ENCODE data around the gene LOXL1.
A peak's percentile ranks its signal among the peaks of the same experiment; 100 is the strongest.

Gene LOXL1

GRCh38 chr15:73986055-73986775, 60.0 kb downstream of the LOXL1 start:
- Histone ChIP-seq H3K9ac (no peak overlapping the region; the same call in 1 of the 2 replicates), H3K4me3 (IDR thresholded peaks at IDR 0.05; ENCODE audit: insufficient read depth, low read depth, low read length) (no peak overlapping the region), H3K4me2 (peak overlapping the region; percentile 88), H3K27me3 (ENCODE audit: insufficient read depth, low read depth) (no peaks in the 10 kb centered on the region), H4K20me1 (ENCODE audit: insufficient read depth) (no peaks in the 10 kb centered on the region), H2AFZ (ENCODE audit: low read depth) (no peak overlapping the region), H3K36me3 (ENCODE audit: insufficient read depth) (no peaks in the 10 kb centered on the region), H3K4me1 (ENCODE audit: low read depth, poor library complexity, severe bottlenecking) (peaks cover 95% of the 10 kb centered on the region), H3K79me2 (ENCODE audit: insufficient read depth, low read depth) (peaks cover 7% of the 10 kb centered on the region; the same call in 1 of the 2 replicates), H3K27ac (peak overlapping the region; percentile 83; the same call in 1 of the 2 replicates)
- TF ChIP-seq CTCF (conservative IDR thresholded peaks at IDR 0.05; ENCODE audit: low read depth, low read length) = no peak

GRCh38 chr15:73986776-73987056, 60.5 kb downstream of the LOXL1 start:
- Histone ChIP-seq H3K79me2 (ENCODE audit: insufficient read depth, low read depth) (peaks cover 10% of the 10 kb centered on the region; the same call in 1 of the 2 replicates), H2AFZ (ENCODE audit: low read depth) (no peak overlapping the region), H3K27ac (peak overlapping the region; percentile 56; the same call in 1 of the 2 replicates), H4K20me1 (ENCODE audit: insufficient read depth) (no peaks in the 10 kb centered on the region), H3K4me3 (IDR thresholded peaks at IDR 0.05; ENCODE audit: insufficient read depth, low read depth, low read length) (no peak overlapping the region), H3K27me3 (ENCODE audit: insufficient read depth, low read depth) (no peaks in the 10 kb centered on the region), H3K4me1 (ENCODE audit: low read depth, poor library complexity, severe bottlenecking) (peaks cover 95% of the 10 kb centered on the region), H3K9ac (peak overlapping the region; percentile 23; the same call in 1 of the 2 replicates), H3K4me2 (peak overlapping the region; percentile 88), H3K36me3 (ENCODE audit: insufficient read depth) (no peaks in the 10 kb centered on the region)
- no peak for TF ChIP-seq CTCF (conservative IDR thresholded peaks at IDR 0.05; ENCODE audit: low read depth, low read length)

- Histone ChIP-seq H2AFZ (ENCODE audit: low read depth) (no peak overlapping the region), H3K27me3 (ENCODE audit: insufficient read depth, low read depth) (no peaks in the 10 kb centered on the region), H4K20me1 (ENCODE audit: insufficient read depth) (no peaks in the 10 kb centered on the region), H3K36me3 (ENCODE audit: insufficient read depth) (no peaks in the 10 kb centered on the region), H3K4me3 (IDR thresholded peaks at IDR 0.05; ENCODE audit: insufficient read depth, low read depth, low read length) (no peak overlapping the region), H3K79me2 (ENCODE audit: insufficient read depth, low read depth) (peaks cover 10% of the 10 kb centered on the region; the same call in 1 of the 2 replicates), H3K27ac (peak overlapping the region; percentile 56), H3K4me2 (peak overlapping the region; percentile 88), H3K4me1 (ENCODE audit: low read depth, poor library complexity, severe bottlenecking) (peaks cover 89% of the 10 kb centered on the region), H3K9ac (peak overlapping the region; percentile 23; the same call in 1 of the 2 replicates)
- no peak for TF ChIP-seq CTCF (conservative IDR thresholded peaks at IDR 0.05; ENCODE audit: low read depth, low read length)
These were observed 61.0 kb downstream of the LOXL1 start for GRCh38 chr15:73987250-73987649.

- peak overlapping the region; percentile 56 for H3K27ac ChIP-seq
- H2AFZ ChIP-seq (ENCODE audit: low read depth) = no peak overlapping the region
- peak overlapping the region; percentile 88 for H3K4me2 ChIP-seq
- no peaks in the 10 kb centered on the region for H3K27me3 ChIP-seq (ENCODE audit: insufficient read depth, low read depth)
- no peaks in the 10 kb centered on the region for H4K20me1 ChIP-seq (ENCODE audit: insufficient read depth)
- no peaks in the 10 kb centered on the region for H3K36me3 ChIP-seq (ENCODE audit: insufficient read depth)
- H3K4me3 ChIP-seq (IDR thresholded peaks at IDR 0.05; ENCODE audit: insufficient read depth, low read depth, low read length) = no peak overlapping the region
- H3K4me1 ChIP-seq (ENCODE audit: low read depth, poor library complexity, severe bottlenecking) = peaks cover 90% of the 10 kb centered on the region
- no peak for TF ChIP-seq CTCF (conservative IDR thresholded peaks at IDR 0.05; ENCODE audit: low read depth, low read length)
- H3K9ac ChIP-seq = no peak overlapping the region; the same call in 1 of the 2 replicates
- peaks cover 10% of the 10 kb centered on the region; the same call in 1 of the 2 replicates for H3K79me2 ChIP-seq (ENCODE audit: insufficient read depth, low read depth)
These were observed 61.6 kb downstream of the LOXL1 start for GRCh38 chr15:73987681-73988444.

Data from KMS-11 (cell line).